Measurements from ENCODE around the gene CDK5RAP2.

GRCh38 chr9:120536949-120537640, 42.9 kb downstream of the CDK5RAP2 start:
- no peak for TF ChIP-seq CTCF (conservative IDR thresholded peaks at IDR 0.05; ENCODE audit: low read length)
- no peak for TF ChIP-seq EZH2phosphoT487 (IDR thresholded peaks at IDR 0.05; ENCODE audit: borderline replicate concordance)
